Melanocyte of skin (primary cell): ENCODE results near the gene OR1E1. TPM values are rescaled to one million over a fixed set of nuclear protein-coding genes. Genes with fewer than 3 reads are reported as not detected.

Experiments used
- small RNA-seq, 2 donors: library from RNA; depleted of rRNA; stranded (forward); fragments of <200 nt; gene quantifications; one replicate each; pipeline ENCODE3, GENCODE V24; 2012
- total RNA-seq, 2 donors: library from RNA; depleted of rRNA; stranded (reverse); fragments of >200 nt; gene quantifications; 2 replicates each; pipeline ENCODE4 v1.2.3, GENCODE V29; 2012

OR1E1 gene, protein sequence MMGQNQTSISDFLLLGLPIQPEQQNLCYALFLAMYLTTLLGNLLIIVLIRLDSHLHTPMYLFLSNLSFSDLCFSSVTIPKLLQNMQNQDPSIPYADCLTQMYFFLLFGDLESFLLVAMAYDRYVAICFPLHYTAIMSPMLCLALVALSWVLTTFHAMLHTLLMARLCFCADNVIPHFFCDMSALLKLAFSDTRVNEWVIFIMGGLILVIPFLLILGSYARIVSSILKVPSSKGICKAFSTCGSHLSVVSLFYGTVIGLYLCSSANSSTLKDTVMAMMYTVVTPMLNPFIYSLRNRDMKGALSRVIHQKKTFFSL
- total RNA-seq = under 1 TPM in 1 of 2 donors, not detected in 1; under 0.01 TPM

DNA sequence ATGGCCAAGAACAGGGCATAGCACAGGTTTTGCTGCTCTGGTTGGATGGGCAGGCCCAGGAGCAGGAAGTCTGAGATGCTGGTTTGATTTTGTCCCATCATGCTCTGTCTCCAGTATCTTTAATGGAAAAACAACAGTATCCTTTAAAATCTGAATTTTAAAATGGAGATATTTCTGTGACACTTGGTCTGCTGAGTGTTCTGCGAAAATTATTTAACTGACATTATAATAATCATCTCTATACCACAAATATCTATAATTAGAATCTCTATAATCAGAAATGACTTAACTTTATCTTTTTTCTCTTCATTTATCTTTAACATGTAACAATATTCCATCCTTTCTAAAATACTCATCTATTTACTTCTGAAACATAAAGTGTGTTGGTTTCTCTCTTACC is at the start of gene OR1E1:
Gene OR1E1 (minus strand): TSS at position 101 of the 400 bp plus-strand sequence. CDS start 0 bp downstream, at position 101.

DNA sequence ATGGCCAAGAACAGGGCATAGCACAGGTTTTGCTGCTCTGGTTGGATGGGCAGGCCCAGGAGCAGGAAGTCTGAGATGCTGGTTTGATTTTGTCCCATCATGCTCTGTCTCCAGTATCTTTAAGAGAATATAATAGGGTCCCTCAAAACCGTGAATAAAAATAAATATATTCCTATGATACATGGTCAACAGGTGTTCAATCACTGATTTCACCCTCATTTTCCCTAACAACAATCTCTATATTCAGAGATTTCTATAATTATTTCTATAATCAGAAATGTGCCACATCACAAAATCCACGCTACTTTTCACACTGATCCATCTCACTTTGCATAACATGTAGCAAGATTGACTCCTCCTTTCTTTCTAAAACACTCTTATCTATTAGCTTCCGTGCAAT is 35.5 kb upstream of the OR1E1 start, which contains the start of gene OR1E2:
Gene OR1E2 (minus strand): TSS at position 101 of the 400 bp plus-strand sequence. CDS start 0 bp downstream, at position 101.

DNA sequence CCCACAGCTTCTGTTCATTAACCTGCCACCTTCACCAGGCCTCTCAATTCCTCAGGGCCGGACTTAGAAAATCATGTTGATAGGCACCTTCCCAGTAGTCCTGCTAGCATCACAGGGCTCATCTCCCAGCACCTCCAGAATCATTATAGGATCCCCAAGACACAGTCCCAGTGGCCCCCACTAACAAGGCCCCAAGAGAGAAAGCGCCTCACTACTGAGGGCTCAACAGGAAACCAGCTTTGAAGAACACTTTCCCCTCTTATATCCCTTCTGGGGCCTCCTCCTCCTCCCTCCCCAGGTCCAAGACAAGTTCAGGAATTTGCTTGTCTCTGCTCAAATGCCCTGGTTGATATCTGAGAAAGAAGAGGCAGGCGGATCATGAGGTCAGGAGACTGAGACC is 12.9 kb upstream of the OR1E1 start, which contains the start of gene OR3A3:
Gene OR3A3 (plus strand): TSS at position 301 of the 400 bp plus-strand sequence.

DNA sequence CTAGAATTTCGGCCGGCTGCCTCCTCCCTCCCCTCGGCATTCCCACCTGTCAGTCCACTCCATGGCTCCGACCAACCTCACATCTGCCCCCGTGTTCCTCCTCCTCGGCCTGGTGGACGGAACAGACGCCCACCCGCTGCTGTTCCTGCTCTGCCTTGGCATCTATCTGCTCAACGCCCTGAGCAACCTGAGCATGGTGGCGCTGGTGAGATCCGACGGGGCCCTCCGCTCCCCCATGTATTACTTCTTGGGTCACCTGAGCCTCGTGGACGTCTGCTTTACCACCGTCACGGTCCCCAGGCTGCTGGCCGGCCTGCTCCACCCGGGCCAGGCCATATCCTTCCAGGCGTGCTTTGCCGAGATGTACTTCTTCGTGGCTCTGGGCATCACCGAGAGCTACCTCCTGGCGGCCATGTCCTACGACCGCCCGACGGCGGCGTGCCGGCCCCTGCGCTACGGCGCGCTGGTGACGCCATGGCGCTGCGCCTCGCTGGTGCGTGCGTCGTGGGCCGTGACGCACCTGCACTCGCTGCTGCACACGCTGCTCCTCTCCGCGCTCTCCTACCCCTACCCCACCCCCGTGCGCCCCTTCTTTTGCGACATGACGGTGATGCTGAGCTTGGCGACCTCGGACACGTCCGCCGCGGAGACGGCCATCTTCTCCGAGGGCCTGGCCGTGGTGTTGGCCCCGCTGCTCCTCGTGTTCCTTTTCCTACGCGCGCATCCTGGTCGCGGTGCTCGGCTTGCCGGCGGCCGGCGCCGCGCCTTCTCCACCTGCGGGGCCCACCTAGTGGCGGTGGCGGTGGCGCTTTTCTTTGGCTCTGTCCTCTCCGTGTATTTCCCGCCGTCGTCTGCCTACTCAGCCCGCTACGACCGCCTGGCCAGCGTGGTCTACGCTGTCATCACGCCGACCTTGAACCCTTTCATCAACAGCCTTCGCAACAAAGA is 12.1 kb downstream of the OR1E1 start, which contains the start of gene OR3A2:
Gene OR3A2 (minus strand): TSS at position 440 of the 948 bp plus-strand sequence.

Small RNA genes lying within 50 kb of the gene (small RNA-seq; reads per million reads assigned to genes)
- 0 reads per million in 2 donors for gene OR1AC1P

Other genes starting within 250 kb of the OR1E1 start
- not detected for gene OR1A2, start 200.9 kb downstream of the OR1E1 start, total RNA-seq
- not detected for gene OR1A1, start 190.7 kb downstream of the OR1E1 start, total RNA-seq
- under 1 TPM in 1 of 2 donors, not detected in 1; 0.33 TPM for gene OR3A1, start 100.0 kb downstream of the OR1E1 start, total RNA-seq
- under 1 TPM in 1 of 2 donors, not detected in 1; 0.67 TPM for gene OR3A2, start 12.1 kb downstream of the OR1E1 start, total RNA-seq
- gene OR3A3, start 13.0 kb upstream of the OR1E1 start, total RNA-seq = not detected
- not detected for gene OR1E2, start 35.4 kb upstream of the OR1E1 start, total RNA-seq
- gene SPATA22, start 73.4 kb upstream of the OR1E1 start, total RNA-seq = 1 to 10 TPM in 1 of 2 donors, under 1 TPM in 1; 0.69 to 1.7 TPM
- 10 to 100 TPM; 26.8 to 28.6 TPM for gene ASPA, start 77.6 kb upstream of the OR1E1 start, total RNA-seq
- gene TRPV3, start 159.4 kb upstream of the OR1E1 start, total RNA-seq = 1 to 10 TPM in 1 of 2 donors, under 1 TPM in 1; 0.34 to 1.3 TPM
- 1 to 10 TPM; 2.0 to 2.1 TPM for gene TRPV1, start 211.0 kb upstream of the OR1E1 start, total RNA-seq
- 10 to 100 TPM; 12.7 to 13.3 TPM for gene SHPK, start 237.8 kb upstream of the OR1E1 start, total RNA-seq
- 10 to 100 TPM; 39.6 to 52.3 TPM for gene CTNS, start 238.3 kb upstream of the OR1E1 start, total RNA-seq